HL-60/S4 treated with retinoic acid at 250 ng/mL for 4 days and 3 days (cell line): ENCODE results near the gene TMEM14C.

Source experiments
- in situ Hi-C: fragments of 300-500 bp; cut with MboI; formaldehyde crosslinking; loops from 2 replicates; pipeline ENCODE4 v1.7.0; 2022; ENCODE audit warnings: low sequenced_read_pairs

Gene TMEM14C

GRCh38 chr6:10759312-10759839 is 36.5 kb downstream of the TMEM14C start:
- in situ Hi-C loops = no loop called here

GRCh38 chr6:10759884-10760329 is 37.0 kb downstream of the TMEM14C start:
- in situ Hi-C loops = loop anchor here (5.0 kb wide), 1 partner anchor 38 kb away; the partner anchor contains the start of gene TMEM14C

- in situ Hi-C loops = loop anchor here (5.0 kb wide), 1 partner anchor 41 kb away; the partner anchor contains the start of gene TMEM14C
Measured at GRCh38 chr6:10763006-10763405, 40.1 kb downstream of the TMEM14C start.

- in situ Hi-C loops = no loop called here
Measured at GRCh38 chr6:10769419-10769818, 46.5 kb downstream of the TMEM14C start.

- in situ Hi-C loops = no loop called here
Measured at GRCh38 chr6:10771371-10771894, 48.6 kb downstream of the TMEM14C start.

- in situ Hi-C loops = no loop called here
Measured at GRCh38 chr6:10778230-10778629, 55.4 kb downstream of the TMEM14C start.

- in situ Hi-C loops = no loop called here
Measured at GRCh38 chr6:10779076-10779475, 56.2 kb downstream of the TMEM14C start.
